Endothelial cell of coronary artery (primary cell): ENCODE measurements around the gene ZNF208. TPM values are rescaled to one million over a fixed set of nuclear protein-coding genes. Genes with fewer than 3 reads are reported as not detected.

Source experiments
- total RNA-seq: library from RNA; depleted of rRNA; stranded (reverse); fragments of >200 nt; gene quantifications from 2 replicates; pipeline ENCODE4 v1.2.3, GENCODE V29; 2014

Gene ZNF208
- 0.38 TPM in 1 of 2 replicates, not detected in the other for total RNA-seq

GRCh38 chr19:22010437-22011143 lies at the start of gene ZNF208:
TSS of gene ZNF208 (minus strand) at chr19:22010943. CDS start at chr19:22010794, 149 bp downstream.

Other genes starting within 250 kb of the ZNF208 start
- gene ZNF100, start 243.4 kb downstream of the ZNF208 start, total RNA-seq = 2.8 TPM in 2 replicates
- gene ZNF43, start 174.8 kb downstream of the ZNF208 start, total RNA-seq = 3.3 and 7.0 TPM in 2 replicates
- gene ZNF257, start 41.5 kb upstream of the ZNF208 start, total RNA-seq = 0.94 TPM in 1 of 2 replicates, not detected in the other
- 0.09 TPM in 1 of 2 replicates, not detected in the other for gene ZNF676, start 186.0 kb upstream of the ZNF208 start, total RNA-seq